Large intestine (tissue), 3 donors: ENCODE results near the gene FOXA3. TPM values are rescaled to one million over a fixed set of nuclear protein-coding genes. Genes with fewer than 3 reads are reported as not detected.

Source experiments
- DNase-seq, 2 donors: peaks; one replicate each; pipeline versions ENCODE4 v3.0.0 to v3.0.0-alpha.2; 2013
- H3K27ac ChIP-seq: one replicate; pipeline ENCODE4 v1.5.1; 2013; ENCODE audit warnings: low read length
- H3K27me3 ChIP-seq: 2 replicates; pipeline ENCODE4 v1.6.1; 2013; ENCODE audit warnings: low read length; ENCODE audit not compliant: control insufficient read depth, insufficient read depth
- H3K36me3 ChIP-seq: 2 replicates; pipeline ENCODE4 v1.6.1; 2013; ENCODE audit warnings: low read length; ENCODE audit not compliant: control insufficient read depth, insufficient read depth
- H3K4me1 ChIP-seq: one replicate; pipeline ENCODE4 v1.6.1; 2013; ENCODE audit warnings: low read length; ENCODE audit not compliant: control insufficient read depth, insufficient read depth
- H3K4me3 ChIP-seq: one replicate; pipeline ENCODE4 v1.5.1; 2013; ENCODE audit warnings: low read length
- H3K9me3 ChIP-seq: one replicate; pipeline ENCODE4 v1.6.1; 2013; ENCODE audit warnings: mild to moderate bottlenecking, low read depth, low read length, moderate library complexity; ENCODE audit not compliant: control insufficient read depth
- WGBS: methylation state at CpG from one replicate; pipeline ENCODE4 v1.1.5; 2013; ENCODE audit warnings: low lambda C conversion rate; ENCODE audit not compliant: insufficient coverage; 5-methylcytosine and 5-hydroxymethylcytosine counted together
- polyA plus RNA-seq: library from polyadenylated mRNA; unstranded; fragments of 120-200 nt; gene quantifications from one replicate; pipeline ENCODE4 v1.2.1, GENCODE V29; 2013

Gene FOXA3
- polyA plus RNA-seq, 1 donor: 21.3 TPM

GRCh38 chr19:45901912-45902650, 38.0 kb downstream of the FOXA3 start, which contains the start of gene MYPOP:
TSS of gene MYPOP (minus strand) at chr19:45902613. CDS start at chr19:45901773, 840 bp downstream.
- Histone ChIP-seq H3K27ac (peak within 1 kb of the TSS; percentile 28), H3K36me3 (peaks cover 19% of the 10 kb centered on the region), H3K27me3 (peaks cover 2% of the 10 kb centered on the region), H3K4me1 (peaks cover 9% of the 10 kb centered on the region), H3K4me3 (peak within 1 kb of the TSS; percentile 64), H3K9me3 (no peaks in the 10 kb centered on the region)
- peak in 1 of 2 donors; percentile 31 for DNase-seq
- 0% methylated on average over 4 of the region's 47 CpGs for WGBS

DNA sequence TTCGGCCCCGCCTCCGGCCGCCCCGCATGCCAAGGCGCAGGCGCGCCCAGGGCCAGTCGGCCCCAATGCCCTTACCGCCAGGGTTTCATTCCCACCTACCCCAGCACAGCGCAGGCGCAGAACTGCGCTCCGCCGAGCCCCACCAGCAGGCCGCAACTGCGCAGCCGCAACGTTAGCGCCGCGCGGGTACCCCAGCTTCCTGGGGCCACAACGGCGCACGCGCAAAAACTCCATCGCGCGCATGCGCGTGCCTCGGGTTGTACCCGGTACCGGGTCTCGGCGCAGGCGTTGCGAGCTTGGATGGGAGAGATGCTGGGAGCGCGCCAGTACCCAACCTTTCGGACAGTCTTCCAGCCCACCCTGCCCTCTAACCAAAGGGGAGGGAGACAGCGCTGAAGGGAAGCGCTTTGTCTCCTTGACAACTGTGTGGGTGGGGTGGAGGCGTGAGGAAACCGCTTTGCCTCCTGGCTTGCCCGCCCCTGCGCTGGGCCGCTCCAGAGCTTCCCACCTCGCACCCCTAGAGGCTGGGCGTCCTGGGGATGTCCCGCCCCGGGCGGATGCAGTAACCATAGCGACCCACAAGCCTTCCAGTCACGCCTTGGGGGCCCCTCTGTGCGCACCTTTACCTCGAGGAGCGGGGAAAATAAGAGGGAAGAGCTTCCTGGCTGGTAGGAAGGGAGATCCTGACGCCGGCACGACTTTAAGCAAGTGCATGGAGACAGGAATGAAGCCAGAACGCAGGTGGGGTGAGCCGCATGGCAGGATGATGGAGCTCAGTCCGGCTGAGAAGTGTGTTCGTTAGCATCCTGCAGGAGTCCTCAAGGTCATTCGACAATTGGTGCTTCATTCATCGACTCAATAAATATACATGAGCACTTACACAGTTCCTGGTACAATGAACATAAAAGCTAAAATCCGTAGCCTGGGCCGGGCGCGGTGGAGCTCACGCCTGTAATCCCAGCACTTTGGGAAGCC, 38.8 kb downstream of the FOXA3 start:
- no CpG with 5 or more reads among the region's 73 CpGs for WGBS
- peaks cover 9% of the 10 kb centered on the region for H3K4me1 ChIP-seq
- H3K27me3 ChIP-seq: peaks cover 2% of the 10 kb centered on the region
- no peaks in the 10 kb centered on the region for H3K9me3 ChIP-seq
- H3K36me3 ChIP-seq: peaks cover 13% of the 10 kb centered on the region
- DNase-seq: peak; percentile 98 to 100
- peak overlapping the region; percentile 64 for H3K4me3 ChIP-seq
- peak overlapping the region; percentile 28 for H3K27ac ChIP-seq

- 50% methylated on average over 1 of the region's 10 CpGs for WGBS
- Histone ChIP-seq H3K36me3 (peaks cover 2% of the 10 kb centered on the region), H3K27ac (no peak overlapping the region), H3K4me1 (peaks cover 9% of the 10 kb centered on the region), H3K27me3 (peaks cover 2% of the 10 kb centered on the region), H3K9me3 (no peaks in the 10 kb centered on the region), H3K4me3 (no peak overlapping the region)
- DNase-seq: no peak
Measured at GRCh38 chr19:45905011-45905410, 40.9 kb downstream of the FOXA3 start.

DNA sequence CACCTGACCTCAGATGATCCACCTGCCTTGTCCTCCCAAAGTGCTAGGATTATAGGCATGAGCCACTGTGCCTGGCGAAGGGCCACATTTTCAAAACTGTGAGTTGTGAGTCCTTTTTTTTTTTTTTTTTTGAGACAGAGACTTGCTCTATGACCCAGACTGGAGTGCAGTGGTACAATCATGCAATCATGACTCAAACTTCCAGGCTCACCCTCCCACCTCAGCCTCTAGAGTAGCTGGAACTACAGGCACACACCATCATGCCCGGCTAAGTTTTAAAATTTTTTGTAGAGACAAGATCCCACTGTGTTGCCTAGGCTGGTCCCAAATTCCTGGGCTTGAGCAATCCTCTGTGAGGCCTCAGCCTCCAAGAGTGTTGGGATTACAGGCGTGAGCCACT, 42.1 kb downstream of the FOXA3 start:
- no CpG with 5 or more reads among the region's 3 CpGs for WGBS
- Histone ChIP-seq H3K27ac (no peak overlapping the region), H3K4me1 (peaks cover 8% of the 10 kb centered on the region), H3K36me3 (no peaks in the 10 kb centered on the region), H3K9me3 (no peaks in the 10 kb centered on the region), H3K4me3 (no peak overlapping the region), H3K27me3 (peaks cover 2% of the 10 kb centered on the region)
- DNase-seq: no peak

- no peak overlapping the region for H3K27ac ChIP-seq
- no peak overlapping the region for H3K4me3 ChIP-seq
- H3K36me3 ChIP-seq: no peaks in the 10 kb centered on the region
- H3K9me3 ChIP-seq: no peaks in the 10 kb centered on the region
- no peak for DNase-seq
- H3K4me1 ChIP-seq: peaks cover 2% of the 10 kb centered on the region
- WGBS: no CpG with 5 or more reads among the region's 5 CpGs
- peaks cover 6% of the 10 kb centered on the region for H3K27me3 ChIP-seq
Measured at GRCh38 chr19:45908956-45909355, 44.8 kb downstream of the FOXA3 start.

DNA sequence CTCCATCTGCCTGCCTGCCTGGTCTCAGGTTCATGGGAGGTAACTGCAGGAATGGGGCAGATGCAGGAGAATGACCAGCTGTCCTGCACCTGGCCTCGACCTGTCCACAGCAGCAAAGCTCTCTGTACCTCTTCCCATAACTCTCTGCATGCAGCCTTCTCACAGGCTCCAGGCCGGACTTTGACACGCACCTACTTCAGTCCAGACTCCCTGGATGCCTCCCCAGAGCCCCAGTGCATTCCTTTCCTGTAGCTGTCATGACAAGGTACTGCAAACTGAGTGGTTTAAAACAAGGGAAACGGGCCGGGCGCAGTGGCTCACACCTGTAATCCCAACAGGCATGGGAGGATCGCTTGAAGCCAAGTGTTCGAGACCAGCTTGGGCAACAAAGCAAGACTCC, 47.2 kb downstream of the FOXA3 start:
- no peaks in the 10 kb centered on the region for H3K36me3 ChIP-seq
- WGBS: no CpG with 5 or more reads among the region's 8 CpGs
- H3K4me1 ChIP-seq: peaks cover 2% of the 10 kb centered on the region
- no peak overlapping the region for H3K4me3 ChIP-seq
- DNase-seq: peak; percentile 56 to 71
- peaks cover 10% of the 10 kb centered on the region for H3K27me3 ChIP-seq
- H3K27ac ChIP-seq: no peak overlapping the region
- H3K9me3 ChIP-seq: peaks cover 4% of the 10 kb centered on the region

DNA sequence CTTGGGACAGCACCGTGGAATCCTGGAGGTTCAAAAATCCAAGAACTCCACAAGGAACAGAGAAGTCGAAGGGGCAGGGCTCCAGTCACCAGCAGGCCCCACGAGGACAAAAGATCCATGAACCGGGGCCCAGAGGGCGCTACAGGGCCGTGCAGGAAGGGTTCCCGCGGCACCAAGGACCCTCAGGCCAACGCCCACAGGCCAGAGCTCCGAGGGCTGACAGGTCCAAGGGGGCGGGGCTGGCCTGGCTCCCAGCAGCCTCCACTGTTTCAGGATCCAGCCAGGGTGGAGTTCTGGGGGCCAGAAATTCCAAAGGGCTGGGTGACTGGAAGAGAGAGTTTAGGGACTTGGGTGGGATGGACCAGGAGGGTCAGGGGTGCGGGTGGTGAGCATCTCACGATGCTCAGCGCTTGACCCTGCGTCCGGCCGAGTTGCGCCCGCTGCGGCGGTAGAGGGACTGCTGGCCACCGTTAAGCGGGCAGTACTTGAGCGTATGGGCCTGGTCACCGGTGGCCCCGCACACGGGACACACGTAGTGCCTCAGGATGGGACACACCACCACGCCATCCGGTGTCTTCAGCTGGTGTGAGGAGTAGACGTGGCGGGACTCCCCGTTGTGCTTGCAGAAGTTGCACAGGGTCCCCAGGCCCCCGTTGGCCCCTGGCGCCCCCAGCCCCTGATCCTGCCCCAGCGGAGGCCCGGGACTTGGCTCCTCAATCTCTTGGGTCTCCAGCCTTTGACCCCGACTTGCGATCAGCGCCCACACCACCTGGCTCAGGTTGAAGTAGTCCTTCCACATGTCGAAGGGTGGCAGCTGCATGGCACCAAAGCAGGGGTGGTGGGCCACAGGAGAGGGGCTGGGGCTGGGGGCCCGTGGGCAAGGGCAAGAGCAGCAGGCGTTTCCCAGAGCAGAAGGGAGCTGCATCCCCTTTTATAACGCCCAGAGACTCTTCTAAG, 50.0 kb downstream of the FOXA3 start, which contains the start of gene NANOS2:
NANOS2 (minus strand) TSS at position 905 of the 957 bp plus-strand sequence; CDS start at position 820, 85 bp downstream.
- no peak for DNase-seq
- no peaks in the 10 kb centered on the region for H3K36me3 ChIP-seq
- peaks cover 10% of the 10 kb centered on the region for H3K27me3 ChIP-seq
- no peak within 1 kb of the TSS for H3K27ac ChIP-seq
- H3K4me3 ChIP-seq: no peak within 1 kb of the TSS
- no CpG with 5 or more reads among the region's 44 CpGs for WGBS
- H3K4me1 ChIP-seq: peaks cover 2% of the 10 kb centered on the region
- peaks cover 4% of the 10 kb centered on the region for H3K9me3 ChIP-seq

DNA sequence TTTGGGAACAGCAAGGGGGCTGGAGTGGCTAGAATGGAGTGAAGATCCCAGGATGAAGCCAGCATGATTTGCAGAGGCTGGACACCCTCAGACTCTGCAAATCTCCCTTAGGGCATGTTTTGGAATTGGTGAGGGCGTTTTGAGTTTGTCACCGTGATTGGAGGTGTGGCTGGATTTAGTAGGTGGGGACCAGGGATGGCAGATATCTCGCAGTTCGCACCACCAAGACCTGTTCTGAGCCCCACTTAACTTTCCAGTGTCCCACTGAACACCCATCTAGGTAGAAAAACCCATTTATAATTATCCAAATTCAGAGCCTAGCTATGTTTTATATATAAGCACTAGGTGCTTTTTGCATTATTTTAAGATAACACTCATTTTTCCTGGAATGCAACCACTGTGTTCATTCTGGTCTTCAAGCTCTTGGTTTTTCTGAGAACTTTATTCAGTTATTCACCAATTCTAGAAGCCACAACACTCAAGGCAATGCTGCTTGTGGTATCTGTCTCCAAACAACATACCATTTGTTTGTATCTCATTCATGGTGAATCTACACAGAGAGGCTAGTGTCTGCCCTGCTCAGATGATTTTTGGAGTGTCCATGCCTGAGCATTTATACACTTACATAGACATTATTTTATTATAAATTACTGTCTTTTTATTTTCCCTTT, 53.4 kb downstream of the FOXA3 start:
- Histone ChIP-seq H3K4me1 (no peaks in the 10 kb centered on the region), H3K27ac (no peak overlapping the region), H3K36me3 (no peaks in the 10 kb centered on the region), H3K9me3 (peaks cover 4% of the 10 kb centered on the region), H3K27me3 (peaks cover 14% of the 10 kb centered on the region), H3K4me3 (no peak overlapping the region)
- no CpG with 5 or more reads among the region's 4 CpGs for WGBS
- DNase-seq: no peak

DNA sequence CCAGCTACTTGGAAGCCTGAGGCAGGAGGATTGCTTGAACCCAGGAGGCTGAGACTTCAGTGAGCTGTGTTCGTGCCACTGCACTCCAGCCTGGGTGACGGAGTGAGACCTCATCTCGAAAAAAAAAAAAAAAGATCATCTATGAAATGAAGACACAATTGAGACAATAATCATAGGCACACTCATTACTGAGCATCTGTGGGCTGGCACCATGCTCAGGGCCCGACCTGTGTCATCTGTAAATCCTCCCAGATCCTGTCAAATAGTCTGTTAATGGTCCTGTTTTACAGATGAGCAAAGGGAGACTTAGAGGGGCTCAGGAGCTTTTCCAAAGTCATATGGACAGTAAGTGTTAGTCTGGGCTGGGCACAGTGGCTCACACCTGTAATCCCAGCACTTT, 54.6 kb downstream of the FOXA3 start:
- no peaks in the 10 kb centered on the region for H3K36me3 ChIP-seq
- H3K27ac ChIP-seq: no peak overlapping the region
- H3K9me3 ChIP-seq: peaks cover 4% of the 10 kb centered on the region
- no CpG with 5 or more reads among the region's 4 CpGs for WGBS
- no peaks in the 10 kb centered on the region for H3K4me1 ChIP-seq
- no peak for DNase-seq
- H3K27me3 ChIP-seq: peaks cover 10% of the 10 kb centered on the region
- no peak overlapping the region for H3K4me3 ChIP-seq
